WTC11 (cell line): ENCODE measurements around the gene F2.

Experiments
- MXD4 ChIP-seq: fragments of 250-450 bp; sonication (Bioruptor Pico); IDR thresholded peaks from 2 replicates; pipeline ENCODE4 v1.8.0; 2021; ENCODE audit warnings: mild to moderate bottlenecking, moderate library complexity, borderline replicate concordance
- MYBL2 ChIP-seq: sonication (generic); formaldehyde crosslinking; IDR thresholded peaks from 2 replicates; pipeline ENCODE4 v1.8.1; 2023; ENCODE audit warnings: mild to moderate bottlenecking, moderate library complexity, missing genetic modification reagents
- SP1 ChIP-seq: sonication (generic); formaldehyde crosslinking; conservative IDR thresholded peaks from 2 replicates; pipeline ENCODE4 v1.8.1; 2022; ENCODE audit warnings: missing genetic modification reagents
- STAT6 ChIP-seq: sonication (generic); formaldehyde crosslinking; conservative IDR thresholded peaks from 2 replicates; pipeline ENCODE4 v1.8.1; 2023; ENCODE audit warnings: mild to moderate bottlenecking, low read depth, missing genetic modification reagents, moderate library complexity
- TF ChIP-seq, protein P1 (sequence below): fragments of 200-600 bp; IDR thresholded peaks from 2 replicates; pipeline ENCODE4 v1.8.0; 2022; ENCODE audit warnings: antibody characterized with exemption
- TF ChIP-seq, protein P2 (sequence below): sonication (generic); formaldehyde crosslinking; IDR thresholded peaks from 2 replicates; pipeline ENCODE4 v1.8.0; 2022; ENCODE audit warnings: mild to moderate bottlenecking, missing genetic modification reagents

GRCh38 chr11:46718155-46719019 is 626 bp upstream of the F2 start:
- TF ChIP-seq MYBL2 (CRISPR knock-in tag) (no peak), MXD4 (CRISPR knock-in tag) (no peak), STAT6 (CRISPR knock-in tag) (no peak), SP1 (CRISPR knock-in tag) (no peak)
- TF ChIP-seq, protein P1, sequence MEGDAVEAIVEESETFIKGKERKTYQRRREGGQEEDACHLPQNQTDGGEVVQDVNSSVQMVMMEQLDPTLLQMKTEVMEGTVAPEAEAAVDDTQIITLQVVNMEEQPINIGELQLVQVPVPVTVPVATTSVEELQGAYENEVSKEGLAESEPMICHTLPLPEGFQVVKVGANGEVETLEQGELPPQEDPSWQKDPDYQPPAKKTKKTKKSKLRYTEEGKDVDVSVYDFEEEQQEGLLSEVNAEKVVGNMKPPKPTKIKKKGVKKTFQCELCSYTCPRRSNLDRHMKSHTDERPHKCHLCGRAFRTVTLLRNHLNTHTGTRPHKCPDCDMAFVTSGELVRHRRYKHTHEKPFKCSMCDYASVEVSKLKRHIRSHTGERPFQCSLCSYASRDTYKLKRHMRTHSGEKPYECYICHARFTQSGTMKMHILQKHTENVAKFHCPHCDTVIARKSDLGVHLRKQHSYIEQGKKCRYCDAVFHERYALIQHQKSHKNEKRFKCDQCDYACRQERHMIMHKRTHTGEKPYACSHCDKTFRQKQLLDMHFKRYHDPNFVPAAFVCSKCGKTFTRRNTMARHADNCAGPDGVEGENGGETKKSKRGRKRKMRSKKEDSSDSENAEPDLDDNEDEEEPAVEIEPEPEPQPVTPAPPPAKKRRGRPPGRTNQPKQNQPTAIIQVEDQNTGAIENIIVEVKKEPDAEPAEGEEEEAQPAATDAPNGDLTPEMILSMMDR, result no peak
- TF ChIP-seq, protein P2, sequence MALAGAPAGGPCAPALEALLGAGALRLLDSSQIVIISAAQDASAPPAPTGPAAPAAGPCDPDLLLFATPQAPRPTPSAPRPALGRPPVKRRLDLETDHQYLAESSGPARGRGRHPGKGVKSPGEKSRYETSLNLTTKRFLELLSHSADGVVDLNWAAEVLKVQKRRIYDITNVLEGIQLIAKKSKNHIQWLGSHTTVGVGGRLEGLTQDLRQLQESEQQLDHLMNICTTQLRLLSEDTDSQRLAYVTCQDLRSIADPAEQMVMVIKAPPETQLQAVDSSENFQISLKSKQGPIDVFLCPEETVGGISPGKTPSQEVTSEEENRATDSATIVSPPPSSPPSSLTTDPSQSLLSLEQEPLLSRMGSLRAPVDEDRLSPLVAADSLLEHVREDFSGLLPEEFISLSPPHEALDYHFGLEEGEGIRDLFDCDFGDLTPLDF, result no peak
